IMR-90 (cell line): Measurements from ENCODE around the gene CADM2. TPM values are rescaled to one million over a fixed set of nuclear protein-coding genes. Genes with fewer than 3 reads are reported as not detected.

Experiments
- ATAC-seq: fragments of 200-7000 bp; cut with Tn5 transposase; 2 replicates; pipeline ENCODE4 v1.9.1; 2020; ENCODE audit warnings: low read depth, mild to moderate bottlenecking, moderate library complexity
- BruUV-seq: library from RNA; stranded (reverse); fragments of 400-500 nt; replicated peaks from 2 replicates; lab custom pipeline; 2021; lab: Mats Ljungman, UMichigan
- CTCF ChIA-PET: fragments of 300-600 bp; formaldehyde crosslinking; extraction: SDS; loops from one replicate; lab custom pipeline; 2021; ENCODE audit warnings: antibody characterized with exemption; lab: Yijun Ruan, JAX
- POLR2A ChIA-PET: fragments of 300-600 bp; sonication (Branson Sonifier 250); formaldehyde crosslinking; loops from one replicate; lab custom pipeline; 2022; ENCODE audit warnings: antibody characterized with exemption; ENCODE audit not compliant: unreplicated experiment; lab: Charles Lee
- DNase-seq: peaks from one replicate; pipeline ENCODE4 v3.0.0; 2013
- H2AFZ ChIP-seq: replicated peaks from 2 replicates; pipeline ENCODE3; 2013; ENCODE audit warnings: low read length, mild to moderate bottlenecking; ENCODE audit not compliant: poor library complexity
- H2AK5ac ChIP-seq: 2 replicates; pipeline ENCODE4 v1.6.1; 2013; ENCODE audit warnings: low read depth, low read length, inconsistent platforms
- H2AK9ac ChIP-seq: replicated peaks from 2 replicates; pipeline ENCODE3; 2013; ENCODE audit warnings: mild to moderate bottlenecking, low read depth, low read length, moderate library complexity; ENCODE audit not compliant: poor library complexity
- H2BK120ac ChIP-seq: 2 replicates; pipeline ENCODE4 v1.6.1; 2013; ENCODE audit warnings: low read depth, low read length, inconsistent platforms
- H2BK15ac ChIP-seq: 3 replicates; pipeline ENCODE4 v1.6.1; 2013; ENCODE audit warnings: low read depth, low read length, inconsistent platforms
- H2BK20ac ChIP-seq: 2 replicates; pipeline ENCODE4 v1.6.1; 2013; ENCODE audit warnings: low read depth, mild to moderate bottlenecking, inconsistent platforms, low read length, moderate library complexity
- H2BK5ac ChIP-seq: 2 replicates; pipeline ENCODE4 v1.6.1; 2013; ENCODE audit warnings: mild to moderate bottlenecking, low read depth, low read length, inconsistent platforms; ENCODE audit not compliant: poor library complexity, severe bottlenecking
- H3K14ac ChIP-seq: replicated peaks from 2 replicates; pipeline ENCODE4 v1.6.1; 2013; ENCODE audit warnings: low read depth, low read length, inconsistent platforms
- H3K18ac ChIP-seq: 2 replicates; pipeline ENCODE4 v1.6.1; 2013; ENCODE audit warnings: low read depth, low read length, control low read depth
- H3K23ac ChIP-seq: 2 replicates; pipeline ENCODE4 v1.6.1; 2013; ENCODE audit warnings: low read depth, low read length, inconsistent platforms
- H3K27ac ChIP-seq: 2 replicates; pipeline ENCODE4 v1.5.1; 2013; ENCODE audit warnings: mild to moderate bottlenecking, control low read depth, low read length; ENCODE audit not compliant: insufficient read depth
- H3K27me3 ChIP-seq: 2 replicates; pipeline ENCODE4 v1.6.1; 2013; ENCODE audit warnings: low read length; ENCODE audit not compliant: control insufficient read depth, insufficient read depth
- H3K36me3 ChIP-seq: 2 replicates; pipeline ENCODE4 v1.6.1; 2013; ENCODE audit warnings: low read length, mixed read lengths; ENCODE audit not compliant: control insufficient read depth, insufficient read depth
- H3K4ac ChIP-seq: 2 replicates; pipeline ENCODE4 v1.6.1; 2013; ENCODE audit warnings: low read depth, low read length, inconsistent platforms
- H3K4me1 ChIP-seq: 2 replicates; pipeline ENCODE4 v1.6.1; 2013; ENCODE audit warnings: low read length, mixed read lengths; ENCODE audit not compliant: control insufficient read depth, insufficient read depth
- H3K4me2 ChIP-seq: 2 replicates; pipeline ENCODE4 v1.6.1; 2013; ENCODE audit warnings: low read depth, mild to moderate bottlenecking, control low read depth, low read length, moderate library complexity
- H3K4me3 ChIP-seq: 2 replicates; pipeline ENCODE4 v1.5.1; 2013; ENCODE audit warnings: low read depth, mild to moderate bottlenecking, control low read depth, low read length, moderate library complexity; ENCODE audit not compliant: insufficient read depth
- H3K56ac ChIP-seq: 2 replicates; pipeline ENCODE4 v1.6.1; 2013; ENCODE audit warnings: low read length, inconsistent platforms; ENCODE audit not compliant: insufficient read depth; ENCODE audit errors: extremely low read depth
- H3K79me1 ChIP-seq, 2 experiments: 2 replicates each; pipeline ENCODE4 v1.6.1; 2013; ENCODE audit warnings: low read length in 2 of 2, inconsistent platforms in 1 of 2, low read depth in 1 of 2
- H3K9ac ChIP-seq: 2 replicates; pipeline ENCODE4 v1.6.1; 2013; ENCODE audit warnings: low read depth, low read length, control low read depth
- H3K9me1 ChIP-seq: 2 replicates; pipeline ENCODE4 v1.6.1; 2013; ENCODE audit warnings: low read length, inconsistent platforms; ENCODE audit not compliant: insufficient read depth
- H3K9me3 ChIP-seq: 2 replicates; pipeline ENCODE4 v1.6.1; 2013; ENCODE audit warnings: low read length; ENCODE audit not compliant: control insufficient read depth, insufficient read depth
- H4K20me1 ChIP-seq: 2 replicates; pipeline ENCODE4 v1.6.1; 2013; ENCODE audit warnings: low read length, inconsistent platforms; ENCODE audit not compliant: insufficient read depth
- H4K5ac ChIP-seq: 2 replicates; pipeline ENCODE4 v1.6.1; 2013; ENCODE audit warnings: mild to moderate bottlenecking, low read depth, low read length, control low read depth
- H4K8ac ChIP-seq, 2 experiments: 2 replicates each; pipeline ENCODE4 v1.6.1; 2013; ENCODE audit warnings: low read depth in 2 of 2, low read length in 2 of 2, control low read depth in 1 of 2, inconsistent platforms in 1 of 2
- H4K91ac ChIP-seq: 2 replicates; pipeline ENCODE4 v1.6.1; 2013; ENCODE audit warnings: low read depth, low read length, inconsistent platforms; ENCODE audit not compliant: insufficient read depth
- BHLHE40 ChIP-seq: fragments of 150-350 bp; IDR thresholded peaks from 2 replicates; pipeline ENCODE4 v1.6.1; 2016; ENCODE audit warnings: mild to moderate bottlenecking, low read depth, low read length
- CEBPB ChIP-seq: IDR thresholded peaks from 2 replicates; pipeline ENCODE4 v1.6.1; 2012; ENCODE audit warnings: low read depth, low read length, improper control_type of control experiment
- CTCF ChIP-seq: conservative IDR thresholded peaks from 2 replicates; pipeline ENCODE4 v1.5.1; 2012; ENCODE audit warnings: mild to moderate bottlenecking, low read depth, low read length, improper control_type of control experiment
- ELK1 ChIP-seq: fragments of 150-350 bp; IDR thresholded peaks from 2 replicates; pipeline ENCODE4 v1.6.1; 2016; ENCODE audit warnings: low read depth, mild to moderate bottlenecking, low read length, moderate library complexity, borderline replicate concordance
- FOS ChIP-seq: fragments of 150-350 bp; IDR thresholded peaks from 2 replicates; pipeline ENCODE4 v1.6.1; 2016; ENCODE audit warnings: low read depth, low read length
- MAFK ChIP-seq: IDR thresholded peaks from 2 replicates; pipeline ENCODE4 v1.6.1; 2012; ENCODE audit warnings: low read depth, low read length, improper control_type of control experiment
- MAZ ChIP-seq: IDR thresholded peaks from 2 replicates; pipeline ENCODE4 v1.6.1; 2012; ENCODE audit warnings: low read depth, mild to moderate bottlenecking, low read length, improper control_type of control experiment, moderate library complexity, borderline replicate concordance
- MXI1 ChIP-seq: IDR thresholded peaks from 2 replicates; pipeline ENCODE4 v1.6.1; 2012; ENCODE audit warnings: low read depth, mild to moderate bottlenecking, low read length, moderate library complexity, borderline replicate concordance
- NFE2L2 ChIP-seq: fragments of 150-350 bp; IDR thresholded peaks from 2 replicates; pipeline ENCODE4 v1.6.1; 2016; ENCODE audit warnings: low read depth, mild to moderate bottlenecking, low read length
- POLR2A ChIP-seq: IDR thresholded peaks from 2 replicates; pipeline ENCODE4 v1.6.1; 2012; ENCODE audit warnings: mild to moderate bottlenecking, low read depth, low read length
- RAD21 ChIP-seq: IDR thresholded peaks from 2 replicates; pipeline ENCODE4 v1.6.1; 2012; ENCODE audit warnings: low read length, improper control_type of control experiment
- RFX5 ChIP-seq: IDR thresholded peaks from 2 replicates; pipeline ENCODE4 v1.8.0; 2012; ENCODE audit warnings: low read depth, mild to moderate bottlenecking, low read length, moderate library complexity
- SMC3 ChIP-seq: fragments of 150-350 bp; IDR thresholded peaks from 2 replicates; pipeline ENCODE4 v1.6.1; 2016; ENCODE audit warnings: low read depth, mild to moderate bottlenecking, antibody characterized with exemption, low read length, moderate library complexity
- USF2 ChIP-seq: fragments of 150-350 bp; IDR thresholded peaks from 2 replicates; pipeline ENCODE4 v1.6.1; 2017; ENCODE audit warnings: mild to moderate bottlenecking, antibody characterized with exemption, low read length, low read depth
- WGBS, 2 experiments: methylation state at CpG; one replicate each; pipeline versions ENCODE4 v1.1.5 to v1.1.7; 2013; ENCODE audit warnings: missing lambda C conversion rate in 2 of 2; ENCODE audit not compliant: insufficient read length in 1 of 2; ENCODE audit errors: extremely low coverage in 2 of 2; 5-methylcytosine and 5-hydroxymethylcytosine counted together
- dilution Hi-C: fragments of 300-500 bp; cut with HindIII; formaldehyde crosslinking; loops from one replicate; pipeline ENCODE4 v1.14.3; 2018; ENCODE audit warnings: low sequenced_read_pairs; ENCODE audit not compliant: unreplicated experiment
- in situ Hi-C: fragments of 300-500 bp; cut with MboI; formaldehyde crosslinking; loops from 3 replicates; pipeline ENCODE4 v1.14.3; 2019; ENCODE audit warnings: low sequenced_read_pairs, inconsistent platforms, mixed read lengths
- intact Hi-C: fragments of 100-400 bp; cut with micrococcal nuclease; formaldehyde crosslinking; loops from 2 replicates; pipeline ENCODE4 v1.10.0; 2022
- polyA plus RNA-seq, 3 experiments: library from polyadenylated mRNA; depleted of rRNA; stranded (reverse); fragments of >200 nt; gene quantifications; 2 replicates each; pipeline ENCODE4 v1.2.3, GENCODE V29; 2012; ENCODE audit warnings: low replicate concordance in 1 of 3
- total RNA-seq: library from RNA; depleted of rRNA; stranded (reverse); fragments of >200 nt; gene quantifications from 2 replicates; pipeline ENCODE4 v1.2.3, GENCODE V29; 2012

The CADM2 gene
- total and polyA plus RNA-seq, 2 of the 4 experiments (the other 2 are of a cell fraction), result not detected

- H4K20me1 ChIP-seq, result no peaks in the 10 kb centered on the region
- no peaks in the 10 kb centered on the region for H3K79me1 ChIP-seq
- intact Hi-C loops (no loop called here), dilution Hi-C loops (no loop called here), in situ Hi-C loops (loop anchor here (25.0 kb wide), 1 partner anchor 762 kb away; no protein-coding TSS in a partner anchor)
- H4K91ac ChIP-seq, result no peak overlapping the region
- H2AK5ac ChIP-seq, result no peak overlapping the region
- no peak overlapping the region for H3K14ac ChIP-seq
- no TSS peak for BruUV-seq
- no peak overlapping the region for H3K9ac ChIP-seq
- H3K4me3 ChIP-seq, result no peak overlapping the region
- no peak overlapping the region for H4K5ac ChIP-seq
- H3K4me1 ChIP-seq, result no peaks in the 10 kb centered on the region
- H3K27me3 ChIP-seq, result no peaks in the 10 kb centered on the region
- H3K56ac ChIP-seq, result no peak overlapping the region
- no peak overlapping the region for H4K8ac ChIP-seq
- no peaks in the 10 kb centered on the region for H3K9me3 ChIP-seq
- ChIA-PET POLR2A (no interaction called here), CTCF (no interaction called here)
- no peak overlapping the region for H3K23ac ChIP-seq
- DNase-seq, result no peak
- no peaks in the 10 kb centered on the region for H3K36me3 ChIP-seq
- no peak for ATAC-seq
- no peak overlapping the region for H2BK20ac ChIP-seq
- no peak overlapping the region for H3K4me2 ChIP-seq
- no peak overlapping the region for H2BK120ac ChIP-seq
- H2AFZ ChIP-seq, result no peak overlapping the region
- no peak overlapping the region for H2AK9ac ChIP-seq
- TF ChIP-seq MAZ, result no peak
- TF ChIP-seq ELK1, result no peak
- TF ChIP-seq FOS, result no peak
- no peak for TF ChIP-seq MXI1
- TF ChIP-seq CTCF, result no peak
- no peak for TF ChIP-seq MAFK
- TF ChIP-seq POLR2A, result no peak
- TF ChIP-seq RAD21, result no peak
- TF ChIP-seq BHLHE40, result no peak
- no peak for TF ChIP-seq NFE2L2
- no peak for TF ChIP-seq CEBPB
- TF ChIP-seq USF2, result no peak
- no peak for TF ChIP-seq SMC3
- TF ChIP-seq RFX5, result no peak
- no peak overlapping the region for H2BK5ac ChIP-seq
- no peak overlapping the region for H3K27ac ChIP-seq
- H3K4ac ChIP-seq, result no peak overlapping the region
- WGBS, 2 experiments, result no CpG with 5 or more reads among the region's 3 CpGs
- H3K18ac ChIP-seq, result no peak overlapping the region
- H3K9me1 ChIP-seq, result no peaks in the 10 kb centered on the region
- H2BK15ac ChIP-seq, result no peak overlapping the region
These were observed 841.9 kb downstream of the CADM2 start for GRCh38 chr3:85800676-85801075.
